ENCODE results near the gene ZBTB12.

Gene ZBTB12

DNA sequence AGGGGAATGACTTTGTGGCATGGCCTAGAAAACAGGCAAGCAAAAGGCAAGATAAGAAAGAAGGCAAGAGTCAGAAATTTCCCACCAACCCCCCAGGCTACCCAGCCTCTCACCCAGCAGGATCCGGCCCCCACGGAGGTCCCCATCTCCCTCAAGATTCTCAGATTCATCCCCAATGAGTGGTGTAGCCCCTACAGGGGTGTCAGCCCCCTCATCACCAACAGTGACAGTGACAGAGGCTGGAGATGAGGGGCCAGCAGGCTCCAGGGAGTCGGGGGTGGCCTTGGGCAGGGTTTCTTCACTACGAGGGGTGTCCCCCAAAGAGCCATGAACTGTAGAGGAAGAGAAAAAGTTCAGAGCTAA is 5.4 kb downstream of the ZBTB12 start:
- no peak for DNase-seq

DNA sequence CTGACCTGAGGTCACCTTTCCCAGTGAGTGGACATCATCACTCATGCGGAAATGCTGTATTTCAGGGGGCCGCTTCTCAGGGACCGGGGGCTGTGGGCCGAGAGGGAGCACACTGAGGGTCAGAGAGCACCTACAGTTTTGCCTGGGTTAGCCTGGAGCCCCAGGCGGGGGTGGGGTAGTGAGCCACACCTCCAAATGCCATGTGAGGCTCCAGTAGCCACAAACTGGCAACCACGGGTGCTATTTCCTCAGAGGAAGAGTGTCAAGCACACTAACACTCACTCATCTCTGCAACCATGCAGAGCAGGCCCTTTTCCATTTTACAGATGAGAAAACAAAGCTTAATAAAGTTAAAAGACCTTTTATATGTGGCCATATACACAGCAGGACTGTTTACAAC is 9.1 kb downstream of the ZBTB12 start:
- no peak for DNase-seq

DNA sequence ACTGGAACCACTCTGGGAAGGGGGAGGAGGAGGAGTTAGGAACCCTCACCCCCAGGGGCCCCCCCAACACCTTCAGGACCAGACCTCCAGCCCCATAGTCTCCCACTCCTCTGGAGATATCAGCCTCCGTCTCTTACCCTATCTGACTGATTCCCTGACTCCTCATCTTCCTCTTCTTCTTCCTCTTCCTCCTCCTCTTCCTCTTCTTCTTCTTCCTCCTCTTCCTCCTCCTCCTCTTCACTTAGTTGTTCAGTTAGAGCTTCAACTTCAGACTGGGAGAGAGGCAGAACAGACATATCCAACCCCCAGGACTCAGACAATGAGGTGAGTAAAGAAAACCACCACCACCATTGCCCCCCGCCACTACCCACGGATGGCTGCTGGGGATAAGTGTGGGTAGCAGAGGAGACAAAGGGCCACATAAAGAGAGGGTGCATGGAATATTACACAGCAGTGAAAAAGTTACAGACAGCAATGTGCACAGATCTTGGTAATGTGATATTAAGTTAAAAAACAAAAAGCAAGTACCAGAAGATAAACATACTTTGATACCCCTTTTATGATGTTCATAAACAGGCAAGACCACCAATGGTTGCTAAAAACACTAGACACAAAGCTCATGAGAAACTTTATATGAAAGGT is 12.4 kb downstream of the ZBTB12 start:
- DNase-seq = no peak

DNA sequence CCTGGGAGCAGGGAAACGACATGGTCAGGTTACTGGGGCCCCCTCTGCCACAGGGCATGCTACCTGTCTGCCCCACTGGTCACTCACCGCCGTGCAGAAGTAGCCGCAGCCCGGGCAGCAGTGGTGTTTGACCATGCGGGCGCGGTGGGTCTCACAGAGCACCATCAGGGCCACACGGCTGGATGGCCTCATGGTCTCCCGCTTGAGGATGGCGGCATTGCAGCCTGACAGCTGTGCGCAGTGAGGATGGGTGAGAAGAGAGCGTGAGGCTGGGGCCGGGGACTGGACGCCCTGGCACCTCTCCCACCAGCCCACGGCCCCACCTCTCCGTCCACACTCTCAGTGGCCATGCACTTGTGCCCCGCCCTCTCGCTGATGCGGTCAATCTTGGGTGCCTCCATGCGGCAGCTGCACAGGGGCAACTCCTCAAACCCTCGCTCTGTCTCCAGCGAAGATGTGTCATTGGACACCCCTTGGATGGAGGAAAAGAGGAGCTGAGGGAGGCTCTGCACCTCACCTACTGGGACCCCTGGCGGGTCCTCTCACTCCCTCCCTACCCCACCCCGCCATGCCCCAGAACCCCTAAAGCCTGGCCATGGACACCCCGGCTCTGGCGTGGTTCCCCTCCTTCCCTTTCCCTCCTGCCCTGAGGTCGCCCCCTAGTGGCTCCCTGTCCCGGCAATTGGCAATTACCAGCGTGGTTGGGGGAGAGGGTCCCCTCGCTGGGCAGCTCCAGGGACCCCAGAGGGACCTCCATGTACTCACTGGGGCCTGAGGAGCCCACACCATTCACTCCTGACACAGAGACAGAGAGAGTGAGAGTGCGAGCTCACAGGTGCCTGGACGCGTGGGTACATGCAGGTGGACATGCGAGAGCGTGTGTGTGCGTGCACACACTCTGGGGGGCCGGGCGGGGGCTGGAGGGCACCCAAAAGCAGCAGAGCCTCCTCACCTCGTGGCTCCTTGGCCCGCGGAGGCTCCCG is 13.3 kb downstream of the ZBTB12 start:
- DNase-seq = no peak

DNA sequence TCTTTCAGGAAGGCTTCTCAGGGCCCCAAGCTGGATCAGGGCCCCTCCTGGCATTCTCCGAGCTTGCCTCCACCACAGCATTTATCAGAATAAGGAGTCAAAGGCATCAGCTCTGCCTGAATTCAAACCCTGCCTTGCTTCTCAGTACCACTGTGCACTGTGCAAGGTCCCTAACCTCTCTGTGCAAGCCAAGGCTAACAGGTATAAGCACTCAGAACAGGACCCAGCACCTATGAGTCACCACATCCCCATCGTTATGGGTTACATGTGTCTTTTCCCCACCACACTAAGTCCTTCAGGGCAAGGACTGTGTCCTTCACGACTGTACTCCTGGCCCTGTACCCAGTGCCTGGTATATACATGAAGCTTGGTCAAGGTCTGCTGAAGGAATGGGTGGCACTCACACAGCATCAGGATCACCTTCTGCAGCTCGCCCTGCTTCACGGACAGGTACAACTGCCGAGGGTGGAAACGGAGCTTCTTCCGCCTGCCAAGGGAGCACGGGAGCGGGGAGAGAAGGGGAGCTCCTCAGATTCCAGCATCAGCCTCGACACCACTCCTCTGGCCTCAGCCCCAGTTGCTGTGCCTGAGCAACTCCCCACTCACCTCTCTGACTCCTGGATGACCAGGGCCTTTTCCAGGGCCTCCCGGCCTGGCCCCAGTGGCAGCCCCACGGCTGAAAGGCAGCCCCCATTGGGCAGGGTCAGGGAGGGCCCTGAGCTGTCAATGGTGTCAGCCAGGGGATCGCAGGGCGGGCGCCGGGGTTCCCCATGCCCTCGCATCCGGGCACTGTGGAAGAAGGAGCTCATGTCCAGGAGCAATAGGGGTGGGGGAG is 14.5 kb downstream of the ZBTB12 start:
- DNase-seq = no peak

DNA sequence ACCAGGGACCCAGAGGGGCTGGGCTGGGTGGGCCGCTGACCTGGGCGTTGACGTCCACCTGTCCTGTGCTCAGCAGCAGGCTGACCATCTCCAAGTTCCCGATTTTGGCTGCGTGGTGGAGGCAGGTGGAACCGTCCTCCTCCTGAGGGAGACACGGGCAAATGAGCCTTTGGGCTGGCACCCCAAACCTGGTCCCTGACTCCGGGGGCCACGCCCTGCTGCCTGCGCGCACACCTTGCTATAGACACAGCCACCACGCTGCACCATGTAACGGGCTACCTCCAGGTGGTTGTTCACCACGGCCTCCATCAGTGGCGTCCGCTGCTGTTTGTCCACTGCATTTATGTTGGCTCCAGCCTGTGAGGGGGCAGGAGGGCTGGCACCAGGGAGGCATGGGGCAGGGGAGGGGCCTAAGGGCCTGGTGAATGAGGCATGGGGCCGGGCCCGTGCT is 15.3 kb downstream of the ZBTB12 start:
- no peak for DNase-seq

DNA sequence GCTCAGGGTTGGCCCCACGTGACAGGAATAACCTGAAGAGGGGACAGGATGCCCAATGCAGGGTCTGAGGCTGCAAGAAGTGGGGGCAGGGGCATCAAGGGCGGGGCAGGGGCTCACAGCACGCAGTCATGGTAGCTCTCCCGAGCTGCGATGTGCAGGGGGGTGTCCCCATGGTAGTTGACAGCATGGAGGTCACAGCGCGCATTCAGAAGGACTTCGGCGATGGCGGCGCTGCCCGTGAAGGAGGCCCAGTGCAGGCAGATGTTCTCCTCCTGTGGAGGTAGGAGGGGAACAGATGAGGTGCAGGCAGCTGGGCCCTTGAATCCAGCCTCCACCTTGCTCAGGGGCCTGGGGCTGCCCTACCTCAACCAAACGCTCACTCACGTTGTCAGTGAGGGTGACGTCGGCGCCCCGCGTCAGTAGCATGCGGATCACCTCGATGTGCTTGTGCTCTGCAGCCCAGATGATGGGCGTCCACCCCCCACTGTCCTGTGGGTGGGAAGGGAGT is 17.3 kb downstream of the ZBTB12 start:
- no peak for DNase-seq

DNA sequence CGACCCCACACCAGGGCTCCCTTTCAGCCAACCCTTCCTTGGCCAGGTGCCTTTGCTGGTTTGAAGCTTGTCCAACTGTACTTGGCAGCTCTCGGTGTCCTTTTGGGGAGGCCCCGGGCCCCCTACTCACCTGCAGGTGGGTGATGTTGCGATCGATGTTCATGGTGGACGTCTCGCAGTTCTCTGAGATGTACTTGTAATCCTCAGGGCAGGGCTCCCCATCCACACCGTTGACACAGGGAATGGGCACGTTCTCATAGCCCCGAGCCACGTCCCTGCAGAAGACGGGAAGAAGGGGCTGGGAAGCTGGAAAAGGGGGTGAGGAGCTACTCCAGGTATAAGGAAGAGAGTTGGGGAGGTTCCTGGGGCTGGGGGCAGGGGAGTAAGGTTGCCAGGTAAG is 18.2 kb downstream of the ZBTB12 start:
- no peak for DNase-seq

DNA sequence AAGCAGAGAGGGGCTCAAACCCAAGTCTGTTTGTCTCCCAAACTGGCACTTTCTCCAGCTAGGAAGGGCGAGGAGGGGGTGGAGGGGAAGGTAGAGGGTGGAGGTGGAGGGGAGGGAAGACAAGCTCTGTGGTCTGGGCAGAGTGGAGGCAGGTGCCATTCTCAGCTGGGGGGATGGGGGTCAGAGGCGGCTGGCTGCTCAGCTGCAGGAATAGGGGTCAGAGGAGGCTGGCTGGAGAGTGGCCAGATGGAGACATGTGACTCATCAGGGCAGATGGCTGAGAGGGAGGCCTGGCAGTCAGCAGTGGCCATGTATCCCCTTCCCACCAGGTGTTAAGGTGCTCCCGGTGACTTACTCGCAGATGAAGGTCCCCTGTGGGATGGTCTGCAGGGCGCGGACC is 19.5 kb downstream of the ZBTB12 start:
- no peak for DNase-seq

DNA sequence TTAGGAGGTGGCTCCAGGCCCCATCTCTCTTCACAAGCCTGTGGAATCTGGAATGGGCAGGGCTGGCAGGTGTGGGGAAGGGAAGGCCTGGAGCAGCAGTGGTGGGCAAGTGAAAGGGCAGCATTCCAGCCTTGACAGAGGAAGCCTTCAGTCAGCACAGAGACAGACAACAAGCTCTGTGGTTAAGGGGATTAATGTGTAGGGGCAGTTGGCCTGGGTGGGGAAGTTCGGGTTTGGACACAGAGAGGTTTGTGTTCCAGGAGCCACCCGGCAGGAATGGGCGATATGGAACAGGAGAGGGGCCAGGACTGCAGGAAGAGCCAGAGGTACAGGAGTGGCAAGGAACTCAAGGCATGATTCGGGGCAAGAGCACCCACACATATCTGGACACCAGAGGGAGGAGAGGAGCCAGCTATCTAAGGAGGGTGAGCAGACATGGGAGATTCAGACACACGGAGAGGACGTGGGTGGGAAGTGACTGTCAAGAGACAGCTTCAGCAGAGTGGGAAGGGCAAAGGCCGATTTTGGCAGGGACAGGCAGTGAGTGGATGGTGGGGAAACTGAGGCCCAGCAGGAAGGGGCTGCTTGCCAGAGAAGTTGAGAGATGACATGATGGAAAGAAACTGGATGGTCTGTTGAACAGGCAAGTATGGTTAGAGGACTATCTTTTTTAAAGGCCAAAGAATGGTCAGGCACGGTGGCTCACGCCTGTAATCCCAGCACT is 20.6 kb downstream of the ZBTB12 start:
- DNase-seq = no peak

DNA sequence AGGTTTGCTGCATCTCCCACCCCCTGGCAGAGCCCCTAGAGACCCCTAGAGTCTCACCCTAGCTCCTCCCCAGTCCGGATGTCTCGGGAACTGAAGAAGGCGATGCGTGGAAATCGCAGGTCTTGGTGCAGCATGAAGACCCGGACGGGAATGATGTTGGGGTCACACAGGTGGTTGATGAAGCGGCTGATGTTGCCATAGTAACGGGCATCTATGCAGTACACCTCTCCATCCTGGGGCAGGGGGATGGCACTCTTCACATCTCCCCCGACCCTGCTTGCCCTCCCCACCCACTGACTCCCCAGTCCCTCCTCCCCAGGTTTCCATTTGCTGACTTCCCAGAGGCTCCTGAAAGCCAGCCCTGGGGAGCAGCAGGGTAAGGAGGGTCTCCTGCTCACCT is 21.3 kb downstream of the ZBTB12 start:
- DNase-seq = no peak

DNA sequence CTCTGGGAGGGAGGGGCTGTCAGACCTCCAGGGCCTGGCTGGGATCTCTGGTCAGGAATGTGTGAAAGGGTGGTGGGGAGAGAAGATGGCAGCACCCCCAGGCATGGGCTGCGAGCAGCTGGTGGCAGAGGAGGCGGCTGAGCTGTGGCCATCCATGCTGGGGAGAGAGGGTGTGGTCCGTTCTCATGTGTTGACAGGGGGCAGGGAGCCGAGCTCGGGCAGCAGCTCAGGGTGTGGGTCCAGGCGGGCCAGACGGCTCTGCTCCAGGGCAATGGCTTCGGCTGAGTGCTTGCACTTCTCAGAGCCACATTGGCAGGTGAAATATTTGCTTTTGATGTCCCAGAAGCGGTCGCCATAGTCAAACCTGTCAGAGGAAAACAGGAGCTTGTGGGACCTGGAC is 22.0 kb downstream of the ZBTB12 start:
- no peak for DNase-seq

DNA sequence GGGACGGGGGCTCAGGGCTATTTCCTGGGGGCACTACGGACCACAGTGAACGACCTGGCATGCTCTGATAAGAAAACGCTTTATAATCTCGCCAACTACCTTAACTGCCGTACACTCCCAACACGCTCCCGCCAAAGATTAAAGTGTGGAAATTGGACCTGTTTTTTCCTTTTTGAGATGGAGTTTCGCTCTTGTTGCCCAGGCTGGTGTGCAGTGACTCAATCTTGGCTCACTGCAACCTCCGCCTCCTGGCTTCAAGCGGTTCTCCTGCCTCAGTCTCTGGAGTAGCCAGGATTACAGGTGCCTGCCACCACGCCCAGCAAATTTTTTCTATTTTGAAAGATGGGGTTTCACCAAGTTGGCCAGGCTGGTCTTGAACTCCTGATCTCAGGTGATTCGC is 22.7 kb downstream of the ZBTB12 start:
- no peak for DNase-seq

DNA sequence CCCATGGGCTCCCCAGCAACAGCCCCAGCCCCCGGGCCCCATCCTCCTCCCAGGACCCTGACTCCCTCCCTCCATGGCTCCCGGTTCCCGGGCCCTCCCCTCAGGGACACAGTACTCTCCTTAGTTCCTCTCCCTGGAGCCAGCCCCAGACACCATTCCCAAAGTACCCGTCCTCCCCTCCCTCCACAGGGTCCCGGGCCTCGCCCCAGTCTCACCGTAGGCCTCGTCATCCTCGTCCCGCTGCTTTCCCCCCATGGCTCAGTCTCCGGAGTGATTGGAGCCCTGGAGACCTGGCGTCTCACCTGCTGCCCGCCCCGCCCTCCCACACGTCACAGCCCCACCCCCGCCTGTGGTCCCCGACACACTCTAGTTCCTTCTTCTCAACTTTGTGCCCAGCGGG is 23.2 kb downstream of the ZBTB12 start, which contains the start of gene SLC44A4:
Gene SLC44A4, minus strand, starts transcription at position 272 of the 400 bp plus-strand sequence. Its CDS starts 17 bp downstream, at position 255.
- no peak for DNase-seq

DNA sequence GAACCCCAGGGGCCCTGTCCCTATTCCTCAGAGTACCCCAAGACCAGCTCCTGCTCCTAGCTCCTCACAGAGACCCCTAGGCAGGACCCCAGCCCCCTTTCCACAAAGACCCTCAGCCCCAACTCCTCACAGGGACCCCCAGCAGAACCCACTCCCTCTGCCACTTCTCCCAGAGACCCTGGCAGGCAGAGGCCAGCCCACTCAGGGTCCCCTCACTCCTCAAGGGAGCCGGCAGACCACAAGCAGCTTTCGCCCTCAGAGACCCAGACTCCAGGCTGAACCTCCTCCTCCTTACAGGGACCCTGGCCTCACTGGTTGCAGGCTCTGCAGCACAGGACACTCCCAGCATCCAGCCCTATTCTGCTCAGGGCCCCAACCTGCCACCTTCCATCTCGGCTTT is 23.7 kb downstream of the ZBTB12 start:
- no peak for DNase-seq

DNA sequence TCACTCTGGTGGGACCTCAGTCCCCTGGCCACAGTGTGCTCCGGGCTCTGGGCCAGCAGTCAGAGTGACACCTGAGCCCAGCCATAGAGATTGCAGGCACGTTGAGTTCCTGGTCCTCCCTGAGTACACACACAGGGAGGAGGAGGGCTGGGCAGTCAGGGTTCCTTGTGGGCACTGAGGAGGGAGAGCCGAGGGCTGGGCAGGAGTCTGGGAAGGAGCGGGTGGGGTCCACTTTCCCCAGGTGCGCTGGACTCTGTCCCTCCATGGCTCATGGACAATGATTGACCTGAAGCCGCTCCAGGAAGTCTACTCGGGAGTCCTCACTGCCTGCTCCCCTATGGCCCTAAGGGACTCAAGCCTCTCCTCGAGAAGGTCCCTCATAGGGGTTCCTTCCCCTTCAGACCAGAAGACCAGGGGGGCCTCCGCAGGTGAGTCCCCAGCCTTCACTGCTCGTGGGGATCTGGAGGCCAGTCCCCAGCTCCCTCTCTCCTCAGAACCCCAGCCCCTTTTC is 24.2 kb downstream of the ZBTB12 start:
- DNase-seq = no peak

DNA sequence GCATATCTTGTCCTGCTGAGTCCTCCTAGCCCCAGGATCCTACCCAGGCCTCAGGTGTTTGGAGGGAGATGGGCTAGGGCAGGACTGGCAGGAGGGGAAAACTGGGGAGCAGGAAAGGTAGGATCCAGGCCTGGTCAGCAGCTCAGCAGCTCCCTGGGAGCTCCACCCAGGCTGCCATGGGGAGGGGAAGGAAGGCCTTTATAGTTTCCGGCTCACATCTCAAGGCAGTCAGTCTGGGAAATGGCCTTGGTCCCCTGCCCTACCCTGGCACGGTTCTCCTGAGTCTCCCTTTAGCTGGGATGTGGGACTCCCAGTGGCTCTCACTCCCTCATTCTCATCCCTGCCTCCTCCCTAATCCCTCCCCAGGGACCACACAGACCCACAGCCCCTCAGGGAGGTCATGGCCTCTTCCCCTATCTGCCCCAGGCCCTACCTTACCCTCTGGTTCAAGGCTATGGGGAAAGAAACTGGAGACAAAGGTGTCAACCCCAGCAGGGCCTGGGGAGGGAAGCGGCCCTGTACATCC is 24.7 kb downstream of the ZBTB12 start:
- no peak for DNase-seq

DNA sequence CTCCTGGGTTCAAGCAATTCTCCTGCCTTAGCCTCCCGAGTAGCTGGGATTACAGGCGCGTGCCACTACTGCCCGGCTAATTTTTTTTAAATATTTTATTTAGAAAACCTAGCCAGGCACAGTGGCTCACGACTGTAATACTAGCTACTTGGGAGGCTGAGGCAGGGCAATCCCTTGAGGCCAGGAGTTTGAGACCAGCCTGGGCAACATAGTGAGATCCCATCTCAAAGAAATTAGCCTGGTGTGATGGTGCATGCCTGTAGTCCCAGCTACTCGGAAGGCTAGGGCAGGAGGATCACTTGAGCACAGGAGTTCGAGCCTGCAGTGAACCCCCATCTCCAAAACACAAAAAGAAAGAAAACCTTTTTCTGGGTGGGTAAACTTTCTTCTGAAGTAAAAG is 25.5 kb downstream of the ZBTB12 start:
- no peak for DNase-seq

DNA sequence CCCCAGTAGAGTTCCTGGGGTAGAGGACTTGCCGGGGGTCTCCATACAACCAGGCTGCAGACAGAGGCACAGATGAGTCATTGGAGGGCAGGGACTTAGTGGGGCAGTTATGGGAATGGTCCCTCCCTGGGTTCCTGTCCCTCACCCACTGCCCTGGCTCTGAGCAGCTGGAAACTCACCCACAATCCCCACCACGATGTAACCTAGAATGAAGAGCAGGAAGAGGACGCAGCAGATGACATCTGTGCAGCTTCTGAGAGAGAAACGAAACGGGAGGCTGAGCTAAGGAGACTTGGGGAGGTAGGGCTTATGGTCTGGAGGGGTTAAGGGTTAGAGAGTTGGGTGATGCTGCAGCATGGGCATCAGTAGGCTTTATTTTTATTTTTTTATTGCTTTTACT is 26.0 kb downstream of the ZBTB12 start:
- DNase-seq = no peak

DNA sequence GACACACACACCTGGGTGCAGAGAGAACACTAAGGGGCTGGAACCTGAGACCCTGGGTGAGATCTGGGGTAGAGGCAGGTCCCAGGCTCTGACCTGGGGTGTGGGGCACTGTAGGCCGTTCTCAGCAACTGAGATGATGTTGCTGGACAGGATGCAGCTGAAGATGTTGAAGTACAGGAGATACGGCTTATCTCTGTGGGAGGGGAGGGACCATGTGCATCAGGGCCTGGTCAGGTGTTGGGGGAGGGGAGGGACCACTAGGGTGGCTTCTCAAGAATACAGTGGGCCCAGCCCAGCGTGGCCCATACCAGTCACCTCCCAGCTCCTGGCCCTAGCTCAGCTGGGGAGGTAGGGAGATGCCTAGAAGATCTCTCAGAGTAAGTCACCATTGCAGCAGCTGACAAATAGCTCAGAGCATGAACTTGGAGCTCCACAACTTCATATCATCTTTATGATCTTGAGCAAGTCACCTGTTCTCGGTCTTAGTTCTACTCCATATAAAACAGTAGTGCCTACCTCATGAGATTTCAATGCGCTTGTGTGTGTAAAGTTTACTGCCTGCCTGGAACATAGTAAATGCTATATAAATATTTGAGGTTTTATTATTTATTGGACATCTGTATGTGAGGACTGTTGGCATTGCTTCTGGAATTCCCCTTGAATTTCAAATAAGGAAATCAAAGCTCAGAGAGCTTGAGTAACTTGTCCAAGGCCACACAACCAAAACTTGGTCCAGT is 26.9 kb downstream of the ZBTB12 start:
- DNase-seq = no peak

DNA sequence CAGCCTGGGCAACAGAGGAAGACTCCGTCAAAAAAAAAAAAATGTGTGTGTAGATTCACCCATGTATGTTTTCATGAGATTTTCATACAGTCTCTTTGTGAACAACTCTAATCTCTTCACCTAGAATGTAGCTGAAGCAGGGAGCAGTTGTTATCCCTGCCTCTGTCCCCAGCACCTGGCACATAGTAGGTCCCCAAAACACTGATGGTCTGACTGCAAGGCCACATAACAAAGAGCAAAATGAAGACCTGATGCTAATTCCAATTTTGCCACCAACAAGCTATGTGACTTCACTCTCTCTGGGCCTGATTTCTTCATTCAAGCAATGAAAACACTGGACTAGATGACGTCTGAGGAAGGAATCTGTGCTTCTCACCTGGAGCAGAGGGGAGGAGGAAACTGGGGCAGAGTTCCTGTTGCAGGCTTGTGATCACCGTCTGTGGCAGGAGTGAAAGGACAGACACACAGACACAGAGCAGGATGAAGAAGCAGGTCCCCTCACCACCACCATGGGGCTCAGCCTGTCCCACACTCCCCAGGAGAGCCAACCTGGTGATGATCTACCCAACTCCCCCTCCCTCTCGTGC is 27.7 kb downstream of the ZBTB12 start:
- DNase-seq = no peak
